ENCODE data around the gene KLF9.

GRCh38 chr9:70419556-70420440 is 5.3 kb upstream of the KLF9 start:
- TF ChIP-seq CTCF (IDR thresholded peaks at IDR 0.05): peak; percentile 21
- TF ChIP-seq ZFX (IDR thresholded peaks at IDR 0.05; ENCODE audit: borderline replicate concordance): no peak
